Activated T-helper 9 cell treated with anti-CD3 and anti-CD28 coated beads, Interleukin-2, amount 50 U/mL, for 16 hours (primary cell): ENCODE data around the gene ADIG.

Experiments
- DNase-seq: peaks from one replicate; pipeline ENCODE4 v3.0.0-alpha.2; 2020; ENCODE audit warnings: low read depth

The ADIG gene

GRCh38 chr20:38602185-38602581 lies 21.2 kb downstream of the ADIG start:
- DNase-seq = no peak

GRCh38 chr20:38603286-38603685 lies 22.3 kb downstream of the ADIG start:
- DNase-seq = no peak

- DNase-seq = no peak
Observed at GRCh38 chr20:38604873-38605303, 23.9 kb downstream of the ADIG start.

GRCh38 chr20:38607351-38607750 lies 26.4 kb downstream of the ADIG start:
- no peak for DNase-seq

- DNase-seq = no peak
Observed at GRCh38 chr20:38608188-38608587, 27.2 kb downstream of the ADIG start.

GRCh38 chr20:38609815-38610214 lies 28.8 kb downstream of the ADIG start:
- no peak for DNase-seq

GRCh38 chr20:38610521-38610920 lies 29.5 kb downstream of the ADIG start:
- DNase-seq = no peak

- DNase-seq = no peak
Observed at GRCh38 chr20:38612751-38613515, 31.9 kb downstream of the ADIG start.

GRCh38 chr20:38615283-38615682 lies 34.3 kb downstream of the ADIG start:
- DNase-seq = no peak

GRCh38 chr20:38616457-38616856 lies 35.5 kb downstream of the ADIG start:
- DNase-seq = no peak

GRCh38 chr20:38617011-38617829 lies 36.2 kb downstream of the ADIG start:
- DNase-seq = no peak

GRCh38 chr20:38617830-38618196 lies 36.8 kb downstream of the ADIG start:
- DNase-seq = no peak

- no peak for DNase-seq
Observed at GRCh38 chr20:38620441-38620840, 39.4 kb downstream of the ADIG start.

GRCh38 chr20:38623061-38623460 lies 42.1 kb downstream of the ADIG start:
- no peak for DNase-seq

GRCh38 chr20:38624084-38624483 lies 43.1 kb downstream of the ADIG start:
- DNase-seq = no peak

GRCh38 chr20:38625896-38626295 lies 44.9 kb downstream of the ADIG start:
- DNase-seq = no peak

GRCh38 chr20:38626921-38627659 lies 46.1 kb downstream of the ADIG start:
- DNase-seq = no peak

GRCh38 chr20:38628580-38629470 lies 47.8 kb downstream of the ADIG start:
- DNase-seq = no peak

- DNase-seq = no peak
Observed at GRCh38 chr20:38629979-38630378, 49.0 kb downstream of the ADIG start.

GRCh38 chr20:38630727-38631126 lies 49.7 kb downstream of the ADIG start:
- DNase-seq = no peak

GRCh38 chr20:38631155-38632022 lies 50.4 kb downstream of the ADIG start:
- no peak for DNase-seq
